Hepatocyte (in vitro differentiated cells): ENCODE measurements around the gene P2RY4.
A peak's percentile ranks its signal among the peaks of the same experiment; 100 is the strongest.

ENCODE experiments used
- EZH2 ChIP-seq: fragments of 200-600 bp; sonication (generic); IDR thresholded peaks from 2 replicates; pipeline ENCODE4 v1.6.1; 2016; ENCODE audit warnings: antibody characterized with exemption, mild to moderate bottlenecking, borderline replicate concordance
- TF ChIP-seq, protein P1 (sequence below): fragments of 200-600 bp; sonication (generic); IDR thresholded peaks from 2 replicates; pipeline ENCODE4 v1.5.1; 2016; ENCODE audit warnings: antibody characterized with exemption, mild to moderate bottlenecking; ENCODE audit not compliant: poor library complexity

DNA sequence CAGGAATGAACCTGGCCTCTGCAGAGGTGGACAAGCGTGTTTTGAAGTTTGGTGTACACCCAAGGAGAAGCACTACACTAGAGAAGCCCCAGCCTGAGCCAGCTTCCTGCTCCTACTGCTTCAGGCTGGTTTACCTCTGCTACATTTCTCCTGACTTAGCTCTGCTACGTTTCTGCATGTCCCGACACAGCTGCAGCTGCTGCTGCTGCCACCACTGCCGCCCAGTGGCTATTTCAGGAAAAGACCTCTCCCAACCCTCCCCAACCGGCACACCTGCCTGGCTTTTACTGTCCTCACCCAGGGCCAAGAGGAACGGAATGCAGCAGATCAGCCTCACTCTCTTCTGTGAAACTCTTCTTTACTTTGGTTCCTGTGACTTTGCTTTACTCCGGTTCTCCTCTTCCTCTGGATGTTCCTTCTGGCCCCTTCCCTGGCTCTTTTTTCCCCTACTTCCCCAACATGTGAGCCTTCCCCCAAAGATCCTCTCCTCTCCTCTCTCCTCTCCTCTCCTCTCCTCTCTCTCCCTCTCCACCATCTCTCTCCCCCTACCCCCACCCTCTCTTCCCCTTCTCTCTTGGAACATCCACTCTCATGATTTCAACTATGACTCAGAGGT lies 3.1 kb upstream of the P2RY4 start:
- TF ChIP-seq, protein P1, sequence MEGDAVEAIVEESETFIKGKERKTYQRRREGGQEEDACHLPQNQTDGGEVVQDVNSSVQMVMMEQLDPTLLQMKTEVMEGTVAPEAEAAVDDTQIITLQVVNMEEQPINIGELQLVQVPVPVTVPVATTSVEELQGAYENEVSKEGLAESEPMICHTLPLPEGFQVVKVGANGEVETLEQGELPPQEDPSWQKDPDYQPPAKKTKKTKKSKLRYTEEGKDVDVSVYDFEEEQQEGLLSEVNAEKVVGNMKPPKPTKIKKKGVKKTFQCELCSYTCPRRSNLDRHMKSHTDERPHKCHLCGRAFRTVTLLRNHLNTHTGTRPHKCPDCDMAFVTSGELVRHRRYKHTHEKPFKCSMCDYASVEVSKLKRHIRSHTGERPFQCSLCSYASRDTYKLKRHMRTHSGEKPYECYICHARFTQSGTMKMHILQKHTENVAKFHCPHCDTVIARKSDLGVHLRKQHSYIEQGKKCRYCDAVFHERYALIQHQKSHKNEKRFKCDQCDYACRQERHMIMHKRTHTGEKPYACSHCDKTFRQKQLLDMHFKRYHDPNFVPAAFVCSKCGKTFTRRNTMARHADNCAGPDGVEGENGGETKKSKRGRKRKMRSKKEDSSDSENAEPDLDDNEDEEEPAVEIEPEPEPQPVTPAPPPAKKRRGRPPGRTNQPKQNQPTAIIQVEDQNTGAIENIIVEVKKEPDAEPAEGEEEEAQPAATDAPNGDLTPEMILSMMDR, result peak; percentile 54
- no peak for TF ChIP-seq EZH2
